CD14-positive monocyte (primary cell): ENCODE measurements around the gene TSHZ2. TPM values are rescaled to one million over a fixed set of nuclear protein-coding genes. Genes with fewer than 3 reads are reported as not detected.

Experiments
- DNase-seq, 3 donors: peaks; one replicate each; pipeline ENCODE4 v3.0.0-alpha.2; 2011 to 2022
- H2AFZ ChIP-seq: 2 replicates; pipeline ENCODE4 v1.6.0; 2012; ENCODE audit warnings: mild to moderate bottlenecking, low read depth, low read length, inconsistent platforms; ENCODE audit not compliant: insufficient read depth, poor library complexity, severe bottlenecking
- H3K27ac ChIP-seq, 2 donors: 1 replicate in 1 of 2; 2 replicates in 1 of 2; pipeline ENCODE4 v1.5.1; 2012 to 2013; ENCODE audit warnings: low read length in 2 of 2, control low read depth in 1 of 2, inconsistent platforms in 1 of 2, low read depth in 1 of 2, mild to moderate bottlenecking in 1 of 2
- H3K27me3 ChIP-seq, 2 donors: one replicate each; pipeline versions ENCODE4 v1.6.0 to v1.6.1; 2011 to 2013; ENCODE audit warnings: low read length in 2 of 2; ENCODE audit not compliant: control insufficient read depth in 2 of 2, insufficient read depth in 2 of 2
- H3K36me3 ChIP-seq, 2 donors: replicated peaks in 1 of 2; 1 replicate in 1 of 2; 2 replicates in 1 of 2; pipeline versions ENCODE4 v1.5.1 to v1.6.1; 2012 to 2013; ENCODE audit warnings: low read length in 2 of 2, control low read depth in 1 of 2, inconsistent platforms in 1 of 2, mild to moderate bottlenecking in 1 of 2; ENCODE audit not compliant: insufficient read depth in 2 of 2, control insufficient read depth in 1 of 2
- H3K4me1 ChIP-seq, 2 donors: 1 replicate in 1 of 2; 2 replicates in 1 of 2; pipeline versions ENCODE4 v1.5.1 to v1.6.1; 2012 to 2013; ENCODE audit warnings: low read length in 2 of 2, control low read depth in 1 of 2, inconsistent platforms in 1 of 2, mild to moderate bottlenecking in 1 of 2, moderate library complexity in 1 of 2; ENCODE audit not compliant: insufficient read depth in 2 of 2, control insufficient read depth in 1 of 2
- H3K4me2 ChIP-seq: replicated peaks from 2 replicates; pipeline ENCODE3; 2012; ENCODE audit warnings: low read length, moderate library complexity, mild to moderate bottlenecking; ENCODE audit not compliant: poor library complexity, severe bottlenecking; ENCODE audit errors: extremely low read depth
- H3K4me3 ChIP-seq, 3 experiments: fragments of 200-600 bp in 1 of 3; sonication (generic) in 1 of 3; replicated peaks in 1 of 3; 1 replicate in 2 of 3; 2 replicates in 1 of 3; pipeline ENCODE4 v1.5.1; 2011 to 2013; ENCODE audit warnings: low read length in 3 of 3, mild to moderate bottlenecking in 3 of 3, control low read depth in 2 of 3, low read depth in 2 of 3, inconsistent platforms in 1 of 3, moderate library complexity in 1 of 3
- H3K79me2 ChIP-seq: 2 replicates; pipeline ENCODE4 v1.6.0; 2012; ENCODE audit warnings: mild to moderate bottlenecking, control low read depth, inconsistent platforms, low read length, moderate library complexity; ENCODE audit not compliant: insufficient read depth
- H3K9ac ChIP-seq: 2 replicates; pipeline ENCODE4 v1.6.0; 2017; ENCODE audit warnings: low read length, mild to moderate bottlenecking; ENCODE audit not compliant: insufficient read depth, poor library complexity, severe bottlenecking
- H3K9me3 ChIP-seq, 2 donors: replicated peaks in 1 of 2; 1 replicate in 1 of 2; 2 replicates in 1 of 2; pipeline versions ENCODE4 v1.5.1 to v1.6.1; 2012 to 2013; ENCODE audit warnings: low read length in 2 of 2, control low read depth in 1 of 2; ENCODE audit not compliant: control insufficient read depth in 1 of 2, insufficient read depth in 1 of 2
- H4K20me1 ChIP-seq: 2 replicates; pipeline ENCODE4 v1.6.0; 2012; ENCODE audit warnings: mild to moderate bottlenecking, low read length, control low read depth, moderate library complexity; ENCODE audit not compliant: insufficient read depth
- H3K27ac Mint-ChIP-seq, 7 donors: one replicate each; pipeline ENCODE4 v1.8.0; 2020; ENCODE audit warnings: mild to moderate bottlenecking in 7 of 7, mixed read lengths in 7 of 7, moderate library complexity in 6 of 7, inconsistent platforms in 2 of 7
- H3K27me3 Mint-ChIP-seq, 3 donors: one replicate each; pipeline ENCODE4 v1.8.0; 2021 to 2022; ENCODE audit warnings: low read depth in 3 of 3, mild to moderate bottlenecking in 3 of 3, mixed read lengths in 3 of 3, moderate library complexity in 3 of 3, inconsistent platforms in 1 of 3
- H3K36me3 Mint-ChIP-seq, 2 donors: one replicate each; pipeline ENCODE4 v1.8.0; 2020; ENCODE audit warnings: mixed read lengths in 2 of 2, inconsistent platforms in 1 of 2, mild to moderate bottlenecking in 1 of 2
- H3K4me1 Mint-ChIP-seq: one replicate; pipeline ENCODE4 v1.8.0; 2020; ENCODE audit warnings: mild to moderate bottlenecking, mixed read lengths
- H3K4me3 Mint-ChIP-seq, 2 donors: one replicate each; pipeline ENCODE4 v1.8.0; 2020; ENCODE audit warnings: mild to moderate bottlenecking in 2 of 2, mixed read lengths in 2 of 2, moderate library complexity in 1 of 2
- H3K9me3 Mint-ChIP-seq, 7 donors: one replicate each; pipeline ENCODE4 v1.8.0; 2020 to 2022; ENCODE audit warnings: mixed read lengths in 7 of 7, mild to moderate bottlenecking in 6 of 7, moderate library complexity in 6 of 7, inconsistent platforms in 2 of 7
- CTCF ChIP-seq: fragments of 200-600 bp; IDR thresholded peaks from one replicate; pipeline ENCODE4 v1.8.0; 2022; ENCODE audit warnings: antibody characterized with exemption, mild to moderate bottlenecking
- WGBS: methylation state at CpG from one replicate; pipeline ENCODE4 v1.1.5; 2013; ENCODE audit warnings: missing lambda C conversion rate; ENCODE audit not compliant: insufficient coverage; 5-methylcytosine and 5-hydroxymethylcytosine counted together
- intact Hi-C, 2 donors: fragments of 100-400 bp; cut with micrococcal nuclease; formaldehyde crosslinking; loops; one replicate each; pipeline versions ENCODE4 v1.15.0 to v1.15.1; 2023
- polyA plus RNA-seq, 3 donors: library from polyadenylated mRNA; depleted of rRNA in 1 of 3; unstranded in 2 of 3; stranded (reverse) in 1 of 3; fragments of 300-500 nt in 2 of 3; fragments of >200 nt in 1 of 3; fragmentation: Illumina TruSeq in 2 of 3; gene quantifications; 1 replicate in 2 of 3; 2 replicates in 1 of 3; pipeline ENCODE4 v1.2.3, GENCODE V29; 2012 to 2021

Gene TSHZ2
- polyA plus RNA-seq, 3 donors = not detected

GRCh38 chr20:53252002-53252401 is 279.8 kb downstream of the TSHZ2 start:
- no peak overlapping the region for H3K27ac ChIP-seq
- intact Hi-C loops = no loop called here
- no peak overlapping the region for H2AFZ ChIP-seq
- no peak for DNase-seq
- Mint-ChIP-seq H3K27me3 (peaks cover 0 to 4% (median 0%) of the 10 kb centered on the region in 3 donors), H3K36me3 (no peaks in the 10 kb centered on the region), H3K4me1 (no peaks in the 10 kb centered on the region), H3K27ac (no peak overlapping the region), H3K4me3 (no peak overlapping the region), H3K9me3 (peaks cover 0 to 12% (median 2%) of the 10 kb centered on the region in 7 donors)
- no peaks in the 10 kb centered on the region for H3K27me3 ChIP-seq
- no peak for TF ChIP-seq CTCF
- no peaks in the 10 kb centered on the region for H3K36me3 ChIP-seq
- WGBS = 86% methylated on average over 5 of the region's 5 CpGs
- H3K9ac ChIP-seq = no peak overlapping the region
- no peaks in the 10 kb centered on the region for H4K20me1 ChIP-seq
- no peaks in the 10 kb centered on the region for H3K4me1 ChIP-seq
- no peak overlapping the region for H3K4me3 ChIP-seq
- no peaks in the 10 kb centered on the region for H3K79me2 ChIP-seq
- no peak overlapping the region for H3K4me2 ChIP-seq
- H3K9me3 ChIP-seq = no peaks in the 10 kb centered on the region

- no peak overlapping the region for H3K9ac ChIP-seq
- H3K79me2 ChIP-seq = no peaks in the 10 kb centered on the region
- H3K27ac Mint-ChIP-seq = no peak overlapping the region
- no peaks in the 10 kb centered on the region for H3K36me3 Mint-ChIP-seq
- peaks cover 0 to 15% (median 2%) of the 10 kb centered on the region in 7 donors for H3K9me3 Mint-ChIP-seq
- 96% methylated on average over 18 of the region's 18 CpGs for WGBS
- H3K4me3 Mint-ChIP-seq = no peak overlapping the region
- H4K20me1 ChIP-seq = no peaks in the 10 kb centered on the region
- H3K4me3 ChIP-seq = no peak overlapping the region
- H2AFZ ChIP-seq = no peak overlapping the region
- no peaks in the 10 kb centered on the region for H3K9me3 ChIP-seq
- intact Hi-C loops = no loop called here
- no peaks in the 10 kb centered on the region for H3K4me1 Mint-ChIP-seq
- no peaks in the 10 kb centered on the region for H3K36me3 ChIP-seq
- H3K4me2 ChIP-seq = no peak overlapping the region
- no peak overlapping the region for H3K27ac ChIP-seq
- H3K4me1 ChIP-seq = no peaks in the 10 kb centered on the region
- TF ChIP-seq CTCF = no peak
- no peaks in the 10 kb centered on the region for H3K27me3 ChIP-seq
- DNase-seq = no peak
- H3K27me3 Mint-ChIP-seq = peaks cover 0 to 7% (median 0%) of the 10 kb centered on the region in 3 donors
Observed at GRCh38 chr20:53253668-53254067, 281.5 kb downstream of the TSHZ2 start.
